H1 (cell line): ENCODE data around the gene C1QL2. TPM values are rescaled to one million over a fixed set of nuclear protein-coding genes. Genes with fewer than 3 reads are reported as not detected.

Experiments used
- CEBPB ChIP-seq: IDR thresholded peaks from 2 replicates; pipeline ENCODE4 v1.6.1; 2012; ENCODE audit warnings: low read depth, low read length
- CHD1 ChIP-seq: IDR thresholded peaks from 2 replicates; pipeline ENCODE4 v1.6.1; 2012; ENCODE audit warnings: low read depth, low read length, improper control_type of control experiment
- EZH2 ChIP-seq: fragments of 200-600 bp; sonication (generic); IDR thresholded peaks from 2 replicates; pipeline ENCODE4 v1.7.1; 2012; ENCODE audit warnings: low read depth, mild to moderate bottlenecking, moderate library complexity, low read length, inconsistent platforms; ENCODE audit not compliant: severe bottlenecking
- RXRA ChIP-seq: IDR thresholded peaks from 2 replicates; pipeline ENCODE4 v1.6.1; 2011; ENCODE audit warnings: low read depth, mild to moderate bottlenecking, low read length, moderate library complexity; ENCODE audit not compliant: insufficient read depth
- SP1 ChIP-seq: IDR thresholded peaks from 2 replicates; pipeline ENCODE4 v1.6.1; 2011; ENCODE audit warnings: low read depth, low read length
- SUZ12 ChIP-seq: fragments of 200-600 bp; sonication (generic); IDR thresholded peaks from 2 replicates; pipeline ENCODE4 v1.6.1; 2012; ENCODE audit warnings: mild to moderate bottlenecking, inconsistent platforms, low read length, moderate library complexity, mixed read lengths
- TAF1 ChIP-seq: IDR thresholded peaks from 2 replicates; pipeline ENCODE4 v1.6.1; 2011; ENCODE audit warnings: mild to moderate bottlenecking, low read depth, low read length
- TAF7 ChIP-seq: optimal IDR thresholded peaks from 2 replicates; pipeline ENCODE3; 2011; ENCODE audit warnings: low read depth, mild to moderate bottlenecking, inconsistent platforms, low read length, moderate library complexity, borderline replicate concordance
- TCF12 ChIP-seq: IDR thresholded peaks from 2 replicates; pipeline ENCODE4 v1.6.1; 2011; ENCODE audit warnings: low read depth, mild to moderate bottlenecking, low read length
- polyA plus RNA-seq, 7 experiments: library from polyadenylated mRNA; depleted of rRNA in 3 of 7; stranded (reverse) in 5 of 7; unstranded in 2 of 7; fragments of >200 nt in 5 of 7; fragments of 200-250 nt in 2 of 7; gene quantifications; 1 replicate in 5 of 7; 2 replicates in 1 of 7; 4 replicates in 1 of 7; pipeline versions ENCODE4 v1.2.1 to v1.2.3, GENCODE V29; 2011 to 2013; ENCODE audit warnings: missing spikeins in 2 of 7, mixed read lengths in 2 of 7
- total RNA-seq: library from RNA; stranded (reverse); fragmentation: NEBNext Ultra II Directional; extraction: Animal tissue kit (Norgen Biotek cat#: 25700); gene quantifications from 2 replicates; pipeline ENCODE4 v1.2.1, GENCODE V29; 2021
- TF ChIP-seq, protein P1 (sequence below): fragments of 300-600 bp; sonication (generic); IDR thresholded peaks from 2 replicates; pipeline ENCODE4 v1.7.1; 2012; ENCODE audit warnings: low read length, moderate library complexity, mild to moderate bottlenecking, inconsistent platforms; ENCODE audit not compliant: insufficient replicate concordance

The C1QL2 gene
- total and polyA plus RNA-seq, 2 of the 8 experiments (the other 6 are each of a cell fraction or from before 2014, with no cell fraction given), result 0.80 to 0.88 TPM

DNA sequence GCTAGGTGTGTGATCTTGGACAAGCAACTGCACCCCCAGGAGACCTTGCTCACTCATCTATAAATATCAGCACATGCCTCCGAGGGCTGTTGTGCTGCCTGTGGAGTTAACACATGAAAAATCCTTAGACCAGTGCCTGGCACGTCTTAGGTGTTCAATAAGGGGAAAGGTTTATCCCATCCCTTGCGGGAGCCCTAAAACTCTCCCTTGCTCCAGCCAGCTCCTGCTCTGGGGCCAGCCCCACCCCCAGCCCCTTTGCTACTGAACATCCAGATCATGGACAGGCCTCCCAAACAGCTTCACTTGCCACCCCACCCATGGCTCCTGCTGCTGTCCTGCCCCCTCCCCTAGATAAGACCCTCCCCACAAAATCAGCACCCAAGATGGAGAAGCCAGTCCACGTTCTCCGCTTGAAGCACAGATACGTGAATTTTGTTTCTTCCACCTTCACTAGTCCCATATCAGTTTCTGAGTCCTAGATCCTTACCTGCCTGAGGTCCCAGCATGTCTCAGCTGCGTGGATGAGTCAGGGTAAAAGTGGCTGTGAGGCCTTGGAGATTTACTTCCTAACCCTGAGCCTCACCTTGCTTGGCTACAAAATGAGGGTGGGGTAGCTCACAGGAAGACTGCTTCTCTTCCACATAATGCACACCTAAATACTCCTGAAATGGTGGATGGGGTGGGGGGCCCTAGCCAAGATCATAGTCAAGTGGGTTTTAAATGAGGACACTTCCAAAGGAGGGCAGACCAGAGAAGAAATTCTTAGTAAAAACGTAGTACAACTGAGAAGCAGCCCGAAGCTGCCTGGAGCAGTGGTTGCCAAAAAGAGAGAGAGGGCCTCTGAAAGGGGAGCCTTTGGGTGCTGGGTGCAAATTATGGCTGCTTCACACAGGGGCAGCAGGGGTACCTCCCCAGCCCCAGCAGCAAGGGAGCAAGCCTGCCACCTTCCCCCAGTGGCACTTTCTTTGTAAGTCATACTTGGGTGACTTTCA, 40.4 kb downstream of the C1QL2 start (continued):
- TF ChIP-seq, protein P1, sequence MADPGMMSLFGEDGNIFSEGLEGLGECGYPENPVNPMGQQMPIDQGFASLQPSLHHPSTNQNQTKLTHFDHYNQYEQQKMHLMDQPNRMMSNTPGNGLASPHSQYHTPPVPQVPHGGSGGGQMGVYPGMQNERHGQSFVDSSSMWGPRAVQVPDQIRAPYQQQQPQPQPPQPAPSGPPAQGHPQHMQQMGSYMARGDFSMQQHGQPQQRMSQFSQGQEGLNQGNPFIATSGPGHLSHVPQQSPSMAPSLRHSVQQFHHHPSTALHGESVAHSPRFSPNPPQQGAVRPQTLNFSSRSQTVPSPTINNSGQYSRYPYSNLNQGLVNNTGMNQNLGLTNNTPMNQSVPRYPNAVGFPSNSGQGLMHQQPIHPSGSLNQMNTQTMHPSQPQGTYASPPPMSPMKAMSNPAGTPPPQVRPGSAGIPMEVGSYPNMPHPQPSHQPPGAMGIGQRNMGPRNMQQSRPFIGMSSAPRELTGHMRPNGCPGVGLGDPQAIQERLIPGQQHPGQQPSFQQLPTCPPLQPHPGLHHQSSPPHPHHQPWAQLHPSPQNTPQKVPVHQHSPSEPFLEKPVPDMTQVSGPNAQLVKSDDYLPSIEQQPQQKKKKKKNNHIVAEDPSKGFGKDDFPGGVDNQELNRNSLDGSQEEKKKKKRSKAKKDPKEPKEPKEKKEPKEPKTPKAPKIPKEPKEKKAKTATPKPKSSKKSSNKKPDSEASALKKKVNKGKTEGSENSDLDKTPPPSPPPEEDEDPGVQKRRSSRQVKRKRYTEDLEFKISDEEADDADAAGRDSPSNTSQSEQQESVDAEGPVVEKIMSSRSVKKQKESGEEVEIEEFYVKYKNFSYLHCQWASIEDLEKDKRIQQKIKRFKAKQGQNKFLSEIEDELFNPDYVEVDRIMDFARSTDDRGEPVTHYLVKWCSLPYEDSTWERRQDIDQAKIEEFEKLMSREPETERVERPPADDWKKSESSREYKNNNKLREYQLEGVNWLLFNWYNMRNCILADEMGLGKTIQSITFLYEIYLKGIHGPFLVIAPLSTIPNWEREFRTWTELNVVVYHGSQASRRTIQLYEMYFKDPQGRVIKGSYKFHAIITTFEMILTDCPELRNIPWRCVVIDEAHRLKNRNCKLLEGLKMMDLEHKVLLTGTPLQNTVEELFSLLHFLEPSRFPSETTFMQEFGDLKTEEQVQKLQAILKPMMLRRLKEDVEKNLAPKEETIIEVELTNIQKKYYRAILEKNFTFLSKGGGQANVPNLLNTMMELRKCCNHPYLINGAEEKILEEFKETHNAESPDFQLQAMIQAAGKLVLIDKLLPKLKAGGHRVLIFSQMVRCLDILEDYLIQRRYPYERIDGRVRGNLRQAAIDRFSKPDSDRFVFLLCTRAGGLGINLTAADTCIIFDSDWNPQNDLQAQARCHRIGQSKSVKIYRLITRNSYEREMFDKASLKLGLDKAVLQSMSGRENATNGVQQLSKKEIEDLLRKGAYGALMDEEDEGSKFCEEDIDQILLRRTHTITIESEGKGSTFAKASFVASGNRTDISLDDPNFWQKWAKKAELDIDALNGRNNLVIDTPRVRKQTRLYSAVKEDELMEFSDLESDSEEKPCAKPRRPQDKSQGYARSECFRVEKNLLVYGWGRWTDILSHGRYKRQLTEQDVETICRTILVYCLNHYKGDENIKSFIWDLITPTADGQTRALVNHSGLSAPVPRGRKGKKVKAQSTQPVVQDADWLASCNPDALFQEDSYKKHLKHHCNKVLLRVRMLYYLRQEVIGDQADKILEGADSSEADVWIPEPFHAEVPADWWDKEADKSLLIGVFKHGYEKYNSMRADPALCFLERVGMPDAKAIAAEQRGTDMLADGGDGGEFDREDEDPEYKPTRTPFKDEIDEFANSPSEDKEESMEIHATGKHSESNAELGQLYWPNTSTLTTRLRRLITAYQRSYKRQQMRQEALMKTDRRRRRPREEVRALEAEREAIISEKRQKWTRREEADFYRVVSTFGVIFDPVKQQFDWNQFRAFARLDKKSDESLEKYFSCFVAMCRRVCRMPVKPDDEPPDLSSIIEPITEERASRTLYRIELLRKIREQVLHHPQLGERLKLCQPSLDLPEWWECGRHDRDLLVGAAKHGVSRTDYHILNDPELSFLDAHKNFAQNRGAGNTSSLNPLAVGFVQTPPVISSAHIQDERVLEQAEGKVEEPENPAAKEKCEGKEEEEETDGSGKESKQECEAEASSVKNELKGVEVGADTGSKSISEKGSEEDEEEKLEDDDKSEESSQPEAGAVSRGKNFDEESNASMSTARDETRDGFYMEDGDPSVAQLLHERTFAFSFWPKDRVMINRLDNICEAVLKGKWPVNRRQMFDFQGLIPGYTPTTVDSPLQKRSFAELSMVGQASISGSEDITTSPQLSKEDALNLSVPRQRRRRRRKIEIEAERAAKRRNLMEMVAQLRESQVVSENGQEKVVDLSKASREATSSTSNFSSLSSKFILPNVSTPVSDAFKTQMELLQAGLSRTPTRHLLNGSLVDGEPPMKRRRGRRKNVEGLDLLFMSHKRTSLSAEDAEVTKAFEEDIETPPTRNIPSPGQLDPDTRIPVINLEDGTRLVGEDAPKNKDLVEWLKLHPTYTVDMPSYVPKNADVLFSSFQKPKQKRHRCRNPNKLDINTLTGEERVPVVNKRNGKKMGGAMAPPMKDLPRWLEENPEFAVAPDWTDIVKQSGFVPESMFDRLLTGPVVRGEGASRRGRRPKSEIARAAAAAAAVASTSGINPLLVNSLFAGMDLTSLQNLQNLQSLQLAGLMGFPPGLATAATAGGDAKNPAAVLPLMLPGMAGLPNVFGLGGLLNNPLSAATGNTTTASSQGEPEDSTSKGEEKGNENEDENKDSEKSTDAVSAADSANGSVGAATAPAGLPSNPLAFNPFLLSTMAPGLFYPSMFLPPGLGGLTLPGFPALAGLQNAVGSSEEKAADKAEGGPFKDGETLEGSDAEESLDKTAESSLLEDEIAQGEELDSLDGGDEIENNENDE, result no peak
- TF ChIP-seq EZH2, result no peak
- no peak for TF ChIP-seq TAF7
- TF ChIP-seq TAF1, result no peak
- TF ChIP-seq CEBPB, result no peak
- TF ChIP-seq CHD1, result no peak
- no peak for TF ChIP-seq SUZ12
- no peak for TF ChIP-seq SP1
- TF ChIP-seq TCF12, result no peak
- TF ChIP-seq RXRA, result no peak
